Embryonic facial prominence (tissue), 1 donor: ENCODE measurements around the gene PNMT.
"Not testable (repeated sequence)": the region's sequence is repeated elsewhere in the genome, so short reads cannot be mapped to it uniquely, and the experiment has no call there.

ENCODE experiments used
- DNase-seq: peaks from one replicate; pipeline ENCODE4 v3.0.0-alpha.2; 2016; ENCODE audit errors: extremely low spot score

PNMT gene

GRCh38 chr17:39709319-39709997 lies 41.2 kb downstream of the PNMT start:
- no peak for DNase-seq

GRCh38 chr17:39709998-39710964 lies 42.0 kb downstream of the PNMT start:
- DNase-seq, result no peak

- DNase-seq, result not testable (repeated sequence)
Observed at GRCh38 chr17:39711071-39711470, 42.8 kb downstream of the PNMT start.

GRCh38 chr17:39711851-39712250 lies 43.6 kb downstream of the PNMT start:
- no peak for DNase-seq

- no peak for DNase-seq
Observed at GRCh38 chr17:39714234-39714633, 46.0 kb downstream of the PNMT start.

GRCh38 chr17:39715375-39716072 lies 47.3 kb downstream of the PNMT start:
- DNase-seq, result no peak

GRCh38 chr17:39716073-39716818 lies 48.0 kb downstream of the PNMT start:
- no peak for DNase-seq

GRCh38 chr17:39716879-39717536 lies 48.8 kb downstream of the PNMT start:
- no peak for DNase-seq

- no peak for DNase-seq
Observed at GRCh38 chr17:39717660-39718059, 49.4 kb downstream of the PNMT start.

- DNase-seq, result no peak
Observed at GRCh38 chr17:39719563-39720355, 51.5 kb downstream of the PNMT start.
